Stimulated activated CD4-positive, alpha-beta T cell treated with anti-CD3 and anti-CD28 coated beads, Interleukin-1b, Interleukin-23, amount 100 ng/mL, for 48 hours (primary cell): ENCODE measurements around the gene PMPCA.

Experiments
- DNase-seq: peaks from one replicate; pipeline ENCODE4 v3.0.0-alpha.2; 2020

PMPCA gene

GRCh38 chr9:136418182-136419091 is 8.0 kb downstream of the PMPCA start:
- DNase-seq: no peak

- no peak for DNase-seq
Measured at GRCh38 chr9:136419092-136419420, 8.6 kb downstream of the PMPCA start.

- no peak for DNase-seq
Measured at GRCh38 chr9:136421791-136422190, 11.3 kb downstream of the PMPCA start.

GRCh38 chr9:136422876-136423275 is 12.4 kb downstream of the PMPCA start:
- DNase-seq: no peak

GRCh38 chr9:136423432-136424146 is 13.1 kb downstream of the PMPCA start:
- DNase-seq: no peak

GRCh38 chr9:136424750-136425362 is 14.4 kb downstream of the PMPCA start:
- no peak for DNase-seq

GRCh38 chr9:136425367-136425766 is 14.9 kb downstream of the PMPCA start:
- peak; percentile 24 for DNase-seq

- no peak for DNase-seq
Measured at GRCh38 chr9:136426787-136427186, 16.3 kb downstream of the PMPCA start.

GRCh38 chr9:136429075-136429628 is 18.7 kb downstream of the PMPCA start:
- DNase-seq: no peak

GRCh38 chr9:136429683-136430491 is 19.4 kb downstream of the PMPCA start:
- DNase-seq: no peak

GRCh38 chr9:136430588-136431234 is 20.3 kb downstream of the PMPCA start:
- no peak for DNase-seq

- DNase-seq: no peak
Measured at GRCh38 chr9:136431782-136432350, 21.4 kb downstream of the PMPCA start.

GRCh38 chr9:136432591-136432990 is 22.1 kb downstream of the PMPCA start:
- DNase-seq: no peak

- DNase-seq: no peak
Measured at GRCh38 chr9:136433043-136433715, 22.7 kb downstream of the PMPCA start.

- DNase-seq: no peak
Measured at GRCh38 chr9:136433849-136434579, 23.6 kb downstream of the PMPCA start.

- DNase-seq: no peak
Measured at GRCh38 chr9:136434580-136435169, 24.2 kb downstream of the PMPCA start.

GRCh38 chr9:136436055-136436634 is 25.7 kb downstream of the PMPCA start:
- no peak for DNase-seq

GRCh38 chr9:136437430-136437829 is 27.0 kb downstream of the PMPCA start:
- no peak for DNase-seq

GRCh38 chr9:136437839-136438547 is 27.5 kb downstream of the PMPCA start:
- no peak for DNase-seq
